Fibroblast of pulmonary artery (primary cell): ENCODE results near the gene CD300LB.

Source experiments
- DNase-seq: peaks from one replicate; pipeline ENCODE4 v3.0.0-alpha.2; 2010; ENCODE audit warnings: low read depth
- H3K4me3 ChIP-seq: replicated peaks from 2 replicates; pipeline ENCODE4 v1.5.1; 2011; ENCODE audit warnings: low read depth, mild to moderate bottlenecking, control low read depth, low read length, moderate library complexity
- TF ChIP-seq, protein P1 (sequence below): IDR thresholded peaks from 2 replicates; pipeline ENCODE4 v1.5.1; 2011; ENCODE audit warnings: mild to moderate bottlenecking, control low read depth, low read length, inconsistent platforms; ENCODE audit errors: missing control alignments

CD300LB gene

DNA sequence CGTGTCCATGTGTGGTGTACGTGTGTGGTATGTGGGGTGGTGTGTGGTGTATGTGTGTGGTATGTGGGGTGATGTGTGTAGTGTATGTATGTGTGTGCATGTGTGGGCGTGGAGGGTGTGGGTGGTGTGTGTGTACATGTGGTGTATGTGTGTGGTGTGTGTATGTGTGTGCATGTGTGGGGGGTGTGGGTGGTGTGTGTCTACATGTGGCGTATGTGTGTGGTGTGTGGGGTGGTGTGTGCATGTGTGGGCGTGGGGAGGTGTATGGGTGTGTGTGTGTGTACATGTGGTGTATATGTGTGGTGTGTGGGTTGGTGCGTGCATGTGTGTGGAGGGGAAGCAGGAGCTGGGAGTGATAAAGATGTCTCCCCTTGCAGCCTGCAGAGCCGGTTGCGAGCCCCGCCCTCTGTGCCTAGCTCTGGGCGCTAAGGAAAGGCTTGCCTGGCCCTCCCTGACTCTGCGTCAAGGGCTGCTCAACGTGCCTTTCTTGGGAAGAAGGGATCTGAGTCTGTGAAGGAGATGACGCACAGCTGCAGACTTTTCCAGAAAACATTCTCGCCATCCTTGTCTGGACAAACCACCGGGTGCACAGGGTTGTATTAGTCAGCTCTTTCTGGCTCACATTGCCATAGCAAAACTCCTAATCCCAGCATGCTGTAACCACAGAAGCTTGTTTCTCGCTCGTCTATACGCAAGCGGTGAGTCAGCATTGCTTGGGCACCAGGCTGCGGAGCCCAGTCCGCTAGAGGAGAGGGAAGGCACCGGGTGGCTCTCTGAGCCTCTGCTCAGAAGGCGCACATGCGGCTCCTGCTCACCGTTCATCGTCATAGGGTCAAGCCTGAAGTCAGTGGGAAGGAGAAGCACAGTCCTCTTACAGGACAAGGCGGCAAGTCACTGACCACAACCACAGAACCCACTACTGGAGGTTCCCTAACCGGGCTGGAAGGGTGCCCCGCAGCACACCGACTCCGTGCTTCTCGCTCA is 38.0 kb upstream of the CD300LB start:
- TF ChIP-seq, protein P1, sequence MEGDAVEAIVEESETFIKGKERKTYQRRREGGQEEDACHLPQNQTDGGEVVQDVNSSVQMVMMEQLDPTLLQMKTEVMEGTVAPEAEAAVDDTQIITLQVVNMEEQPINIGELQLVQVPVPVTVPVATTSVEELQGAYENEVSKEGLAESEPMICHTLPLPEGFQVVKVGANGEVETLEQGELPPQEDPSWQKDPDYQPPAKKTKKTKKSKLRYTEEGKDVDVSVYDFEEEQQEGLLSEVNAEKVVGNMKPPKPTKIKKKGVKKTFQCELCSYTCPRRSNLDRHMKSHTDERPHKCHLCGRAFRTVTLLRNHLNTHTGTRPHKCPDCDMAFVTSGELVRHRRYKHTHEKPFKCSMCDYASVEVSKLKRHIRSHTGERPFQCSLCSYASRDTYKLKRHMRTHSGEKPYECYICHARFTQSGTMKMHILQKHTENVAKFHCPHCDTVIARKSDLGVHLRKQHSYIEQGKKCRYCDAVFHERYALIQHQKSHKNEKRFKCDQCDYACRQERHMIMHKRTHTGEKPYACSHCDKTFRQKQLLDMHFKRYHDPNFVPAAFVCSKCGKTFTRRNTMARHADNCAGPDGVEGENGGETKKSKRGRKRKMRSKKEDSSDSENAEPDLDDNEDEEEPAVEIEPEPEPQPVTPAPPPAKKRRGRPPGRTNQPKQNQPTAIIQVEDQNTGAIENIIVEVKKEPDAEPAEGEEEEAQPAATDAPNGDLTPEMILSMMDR: no peak
- H3K4me3 ChIP-seq: no peak overlapping the region
- peak; percentile 96 for DNase-seq

DNA sequence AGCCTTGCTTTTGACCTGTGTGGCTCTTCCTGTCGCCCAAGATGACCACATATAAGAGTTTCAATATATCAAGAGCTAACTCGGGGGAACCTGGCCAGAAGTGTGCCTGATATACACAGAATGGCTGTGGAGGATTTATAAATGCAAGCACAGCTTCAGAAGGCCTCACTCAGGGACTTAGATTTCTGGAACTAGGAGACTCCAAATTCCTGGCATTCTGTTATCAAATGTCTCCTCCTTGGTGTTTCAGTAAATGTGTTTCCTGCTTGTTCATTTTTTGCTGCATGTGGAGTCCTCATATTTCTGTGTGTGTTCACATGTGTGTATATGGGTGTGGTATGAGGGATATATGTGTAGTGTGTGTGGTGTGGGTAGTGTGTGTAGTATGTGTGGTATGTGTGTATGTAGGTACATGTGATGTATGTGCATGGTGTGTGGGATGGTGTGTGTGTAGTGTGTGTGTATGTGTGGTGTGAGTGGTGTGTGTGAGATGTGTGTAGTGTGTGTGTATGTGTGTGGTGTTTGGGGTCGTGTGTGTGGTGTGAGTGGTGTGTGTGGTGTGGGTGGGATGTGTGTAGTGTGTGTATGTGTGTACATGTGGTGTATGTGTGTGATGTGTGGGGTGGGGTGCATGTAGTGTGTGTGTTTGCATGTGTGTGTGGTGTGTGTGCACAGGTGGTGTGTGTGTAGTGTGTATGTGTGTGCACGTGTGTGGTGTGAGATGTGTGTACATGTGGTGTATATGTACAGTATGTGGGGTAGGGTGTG is 37.0 kb upstream of the CD300LB start:
- peak; percentile 29 for DNase-seq
- H3K4me3 ChIP-seq: no peak overlapping the region
- TF ChIP-seq, protein P1: no peak

DNA sequence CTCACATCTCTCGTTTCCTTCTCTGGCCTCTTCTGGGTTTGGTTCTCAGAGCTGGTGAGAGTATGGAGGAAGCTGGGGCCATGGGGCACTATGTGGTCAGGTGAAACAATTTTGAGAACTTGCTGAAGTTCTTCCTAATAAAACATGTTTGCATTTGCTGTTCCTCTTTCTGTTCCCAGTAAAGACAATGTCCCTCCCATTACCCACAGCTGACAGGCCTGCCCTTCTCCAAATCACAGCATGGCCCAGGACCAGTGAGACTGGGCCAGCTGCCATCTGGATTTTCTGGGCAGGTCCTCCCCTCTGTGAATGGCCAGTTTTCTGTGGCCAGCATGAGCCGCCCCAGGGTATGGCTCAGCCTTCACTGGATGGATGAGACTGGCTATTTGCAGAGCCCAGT is 36.1 kb upstream of the CD300LB start, which contains the start of gene CD300H:
Gene CD300H, minus strand, starts transcription at position 113 of the 400 bp plus-strand sequence.
- TF ChIP-seq, protein P1: no peak
- H3K4me3 ChIP-seq: no peak within 1 kb of the TSS
- DNase-seq: no peak

DNA sequence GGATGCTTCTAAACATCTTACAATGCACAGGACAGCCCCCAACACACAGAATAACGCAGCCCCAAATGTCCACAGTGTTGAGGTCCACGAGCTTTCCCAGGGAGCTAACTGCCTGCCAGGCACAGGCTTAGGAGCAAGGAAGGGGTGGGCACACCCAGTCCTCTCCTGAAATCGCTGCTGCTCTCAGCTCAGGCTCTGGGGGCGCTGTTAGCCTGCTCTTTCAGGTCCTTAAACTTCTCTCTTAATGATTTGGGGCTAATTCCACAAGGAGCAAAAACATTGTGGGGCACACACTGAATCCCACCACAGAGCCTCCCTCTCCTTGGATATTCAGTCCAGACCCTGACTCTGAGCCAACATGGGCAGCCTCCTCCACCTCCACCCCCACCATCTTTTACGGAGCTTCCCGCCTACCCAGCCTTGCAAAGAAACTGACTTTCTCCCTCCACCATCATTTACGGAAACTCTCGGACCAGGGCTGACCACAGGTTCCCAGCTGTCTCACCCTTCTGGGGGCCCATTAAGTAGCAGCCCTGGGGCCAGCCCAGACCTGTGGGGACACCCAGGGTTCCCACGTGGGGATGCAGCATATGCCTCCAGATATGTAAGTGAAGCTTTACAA is 35.0 kb upstream of the CD300LB start:
- TF ChIP-seq, protein P1: peak; percentile 46

DNA sequence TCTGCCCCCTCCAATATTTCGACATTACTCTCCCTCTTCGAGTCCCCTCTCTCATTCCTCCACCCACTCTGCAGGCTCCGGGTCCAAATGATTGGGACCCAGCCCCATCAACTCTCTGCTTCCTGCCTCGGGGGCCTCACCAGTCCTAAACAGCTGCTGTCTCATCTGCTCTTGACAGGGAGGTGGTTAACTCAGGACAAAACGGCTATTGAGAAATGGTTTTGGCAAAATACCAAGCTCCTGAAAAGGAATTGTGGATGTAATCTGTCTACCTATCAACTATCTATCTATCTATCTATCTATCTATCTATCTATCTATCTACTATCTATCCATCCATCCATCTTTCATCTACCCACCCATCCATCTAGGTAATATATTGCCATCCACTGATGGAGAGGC is 33.9 kb upstream of the CD300LB start:
- DNase-seq: no peak
- no peak overlapping the region for H3K4me3 ChIP-seq
- TF ChIP-seq, protein P1: no peak

More for the DNA sequence above, 35.0 kb upstream of the CD300LB start:
- peak; percentile 29 for DNase-seq
- H3K4me3 ChIP-seq: no peak overlapping the region

DNA sequence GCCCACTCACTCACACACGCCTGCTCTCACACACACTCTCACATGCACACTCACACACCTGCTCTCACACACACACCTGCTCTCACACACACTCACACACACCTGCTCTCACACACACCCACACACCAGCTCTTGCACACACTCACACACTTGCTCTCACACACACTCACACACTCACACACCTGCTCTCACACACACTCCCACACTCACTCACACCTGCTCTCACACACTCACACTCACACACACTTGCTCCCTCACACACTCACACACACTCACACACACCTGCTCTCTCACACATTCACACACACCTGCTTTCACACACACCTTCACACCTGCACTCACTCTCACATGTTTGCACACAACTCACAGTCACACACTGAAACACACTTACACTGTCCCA is 32.1 kb upstream of the CD300LB start:
- no peak for DNase-seq
- H3K4me3 ChIP-seq: no peak overlapping the region
- TF ChIP-seq, protein P1: no peak
